Activated CD4-positive, alpha-beta T cell treated with anti-CD3 and anti-CD28 coated beads, Interleukin-2, amount 50 U/mL, for 1 hour (primary cell): ENCODE data around the gene CFAP157.

ENCODE experiments used
- DNase-seq: peaks from one replicate; pipeline ENCODE4 v3.0.0-alpha.2; 2020

Gene CFAP157

DNA sequence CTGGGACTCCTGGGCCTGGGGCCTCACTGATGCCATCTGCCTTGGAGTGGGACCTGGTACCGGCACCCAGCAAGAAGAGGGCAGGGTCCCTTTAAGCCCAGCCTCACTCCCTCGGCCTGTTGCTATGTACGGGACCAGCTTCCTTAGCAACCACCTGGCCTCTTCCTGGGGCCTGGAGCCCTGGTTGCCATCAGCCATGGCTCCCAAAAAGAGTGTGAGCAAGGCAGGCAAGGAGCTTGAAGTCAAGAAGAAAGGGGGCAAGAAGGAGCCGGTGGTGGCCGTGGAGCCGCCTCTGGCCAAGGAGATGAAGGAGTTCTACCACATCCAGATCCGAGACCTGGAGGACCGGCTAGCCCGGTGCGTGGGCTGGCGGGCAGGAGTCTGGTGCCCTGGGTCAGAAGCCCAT is at the start of gene CFAP157:
Gene CFAP157 (plus strand): TSS at position 153 of the 406 bp plus-strand sequence. CDS start 44 bp downstream, at position 197.
- no peak for DNase-seq

DNA sequence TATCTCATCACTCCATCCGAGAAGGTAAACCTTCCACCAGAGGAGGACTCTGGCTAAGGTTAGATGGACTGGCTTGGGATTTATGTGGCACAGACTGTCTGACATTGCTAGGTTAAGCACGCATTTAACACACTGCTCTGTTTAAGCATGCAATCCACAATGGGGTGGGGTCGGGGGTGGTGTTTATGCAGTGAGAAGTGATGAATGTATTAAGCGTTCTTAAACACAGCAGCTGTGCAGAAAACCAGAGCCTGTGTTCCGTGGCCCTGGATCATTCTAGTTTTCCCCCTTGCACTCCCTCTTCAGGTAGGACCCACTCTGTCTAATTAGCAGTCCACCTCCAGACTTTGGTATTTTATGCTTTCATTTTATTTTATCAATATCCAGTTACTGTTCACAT is 48.4 kb upstream of the CFAP157 start:
- no peak for DNase-seq

DNA sequence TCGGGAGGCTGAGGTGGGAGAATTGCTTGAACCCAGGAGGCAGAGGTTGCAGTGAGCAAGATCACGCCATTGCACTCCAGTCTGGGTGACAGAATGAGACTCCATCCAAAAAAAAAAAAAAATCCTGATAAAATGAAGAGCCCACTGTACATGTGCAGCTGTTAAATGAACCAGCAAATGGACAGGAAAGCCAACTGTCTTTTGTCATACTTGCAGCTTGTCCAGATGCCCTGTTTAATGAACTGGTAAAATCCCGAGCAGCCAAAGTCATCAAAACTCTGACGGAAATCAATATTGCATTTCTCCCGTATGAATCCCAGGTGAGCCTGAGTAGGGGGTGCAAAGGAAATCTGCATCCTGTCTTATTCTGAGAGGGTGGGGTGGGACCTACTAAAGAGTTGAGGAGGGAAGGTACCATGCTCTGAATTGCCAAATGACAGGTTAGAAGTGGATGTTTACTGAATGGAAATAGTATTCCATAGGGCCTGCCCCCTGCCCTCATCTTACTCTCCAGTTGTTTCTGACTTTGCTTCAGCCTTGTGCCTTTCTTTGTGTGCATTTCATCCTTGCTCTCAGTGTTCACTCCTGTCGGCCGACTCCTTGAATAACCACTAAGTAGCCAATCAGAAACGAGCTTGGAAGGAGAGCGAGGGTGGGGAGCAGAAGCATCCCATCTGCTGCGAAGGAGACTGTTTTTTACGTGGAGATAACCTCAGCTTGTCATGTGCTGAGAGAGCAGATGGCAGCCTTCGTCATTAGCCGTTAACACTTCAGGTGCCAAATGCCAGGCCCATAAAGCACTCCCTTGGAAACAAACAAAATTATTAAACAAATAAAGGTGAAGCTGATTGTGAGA is 45.7 kb upstream of the CFAP157 start:
- DNase-seq: no peak

DNA sequence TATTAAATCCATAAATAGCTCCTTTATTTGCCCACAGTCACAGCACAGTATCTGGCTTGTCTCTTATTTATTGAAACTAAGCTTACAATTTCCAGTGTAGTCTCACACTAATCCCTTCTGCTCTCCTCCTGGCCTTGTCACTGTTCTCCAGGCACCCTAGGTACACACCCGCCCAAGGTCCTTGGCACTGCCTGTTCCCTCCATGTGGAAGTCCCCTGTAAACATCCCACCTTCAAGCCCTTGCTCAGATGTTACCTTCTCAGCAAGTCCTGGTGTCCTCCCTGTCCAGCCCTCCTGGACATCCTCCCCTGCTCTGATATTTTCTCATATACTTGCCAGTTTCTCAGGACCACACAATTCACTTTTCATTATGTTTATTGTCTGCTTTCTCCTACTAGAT is 44.2 kb upstream of the CFAP157 start:
- no peak for DNase-seq

DNA sequence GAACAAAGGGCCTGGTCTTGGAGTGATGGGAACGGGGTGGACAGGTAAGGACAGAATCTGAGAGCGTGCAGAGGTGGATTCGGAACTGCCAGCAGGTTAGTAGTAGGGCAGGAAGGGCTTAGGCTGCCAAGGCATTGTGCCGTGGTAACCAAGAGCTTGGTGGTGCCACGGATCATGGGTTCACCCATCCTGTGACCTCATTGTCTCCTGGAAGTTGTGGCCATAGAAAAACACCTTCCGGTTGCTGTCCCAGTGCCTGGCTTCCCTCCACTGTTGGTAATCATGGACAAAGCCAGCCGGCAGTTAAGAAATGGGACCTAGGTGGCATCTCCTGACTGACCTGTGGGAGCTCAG is 42.5 kb upstream of the CFAP157 start:
- no peak for DNase-seq

DNA sequence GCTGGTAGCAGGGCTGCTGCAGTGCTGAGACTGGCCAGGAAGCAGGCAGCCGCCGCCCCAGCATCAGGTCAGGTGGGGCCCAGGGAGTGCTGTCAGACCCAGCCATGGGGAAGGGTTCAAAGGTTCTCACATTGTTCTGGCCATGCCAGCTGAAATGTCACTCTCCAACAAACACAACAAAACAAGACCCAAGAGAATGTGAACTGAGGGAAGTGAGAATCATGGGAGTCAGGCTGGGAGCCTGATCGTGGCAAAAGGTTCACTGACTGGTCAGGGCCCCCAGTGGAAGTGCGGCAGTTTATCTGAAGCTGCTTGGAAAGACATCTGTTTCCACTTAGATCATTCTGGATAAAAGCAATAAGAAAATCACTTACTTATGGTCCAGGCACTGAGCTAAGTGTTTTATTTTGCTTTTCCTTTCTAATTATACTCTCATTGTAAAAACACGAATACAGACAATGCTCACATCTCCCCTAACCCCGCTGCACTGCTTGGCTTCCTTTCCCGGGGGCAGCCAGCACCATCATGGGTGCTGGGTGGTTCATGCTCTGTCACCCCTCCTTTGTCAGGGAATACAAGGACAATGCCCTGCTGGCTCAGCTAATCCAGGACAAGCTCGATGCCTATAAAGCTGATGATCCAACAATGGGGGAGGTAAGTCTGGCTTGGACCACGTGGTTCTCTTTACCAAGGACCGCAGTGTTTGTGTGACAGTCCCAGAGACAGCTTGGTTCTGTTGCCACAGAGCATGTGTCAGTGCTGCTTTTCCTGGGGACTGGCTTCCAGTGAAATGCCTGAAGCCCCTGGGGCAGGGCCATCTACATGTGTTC is 41.9 kb upstream of the CFAP157 start:
- DNase-seq: no peak

DNA sequence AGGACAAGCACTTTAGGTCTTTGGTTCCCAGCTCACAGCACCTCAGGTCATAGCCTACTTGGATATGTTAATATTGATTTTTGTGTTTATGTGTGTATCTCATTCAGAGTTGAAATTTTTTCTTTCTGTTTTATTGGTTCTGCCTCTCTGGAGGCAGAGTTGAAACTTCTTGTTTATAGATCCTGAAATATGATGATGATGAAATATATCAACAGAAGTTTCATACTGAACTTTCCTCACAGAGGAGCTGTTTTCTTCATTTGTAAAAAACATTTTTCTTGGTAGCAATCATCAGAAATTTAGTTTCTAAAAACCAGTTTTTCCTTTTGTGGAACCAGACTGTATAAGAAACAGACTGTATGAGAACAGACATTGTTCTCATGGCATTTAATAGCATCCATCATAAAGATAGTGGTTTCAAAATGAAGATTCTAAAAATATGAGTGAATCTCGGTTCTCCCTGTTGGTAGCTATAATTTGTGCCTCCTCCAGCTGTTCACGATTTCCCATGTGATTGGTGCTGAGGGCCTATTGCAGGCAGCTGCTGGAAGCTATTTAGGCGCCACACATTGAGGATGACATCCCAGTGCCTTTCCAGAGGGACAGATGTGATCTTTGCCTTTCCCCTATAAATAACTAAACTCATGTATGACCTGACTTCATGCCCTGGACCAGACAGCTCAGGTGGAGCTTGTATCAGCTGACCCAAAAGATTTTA is 39.5 kb upstream of the CFAP157 start:
- DNase-seq: no peak

DNA sequence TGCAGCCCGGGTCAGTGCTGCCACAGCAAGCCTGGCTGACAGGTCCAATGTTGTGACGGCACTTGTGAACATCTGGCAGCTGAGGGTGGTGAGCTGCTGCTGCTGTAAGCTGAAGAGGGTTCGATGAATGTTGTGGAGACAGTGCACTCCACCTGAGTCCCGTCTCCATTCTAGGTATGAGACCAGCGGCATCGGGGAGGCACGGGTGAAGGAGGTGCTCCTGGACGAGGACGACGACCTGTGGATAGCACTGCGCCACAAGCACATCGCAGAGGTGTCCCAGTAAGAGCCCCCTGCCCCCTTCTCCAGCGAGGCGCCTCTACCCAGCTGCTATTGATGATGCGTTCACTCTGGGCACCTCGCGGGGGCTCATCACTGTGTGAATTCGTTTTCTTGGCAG is 38.9 kb upstream of the CFAP157 start:
- DNase-seq: no peak

DNA sequence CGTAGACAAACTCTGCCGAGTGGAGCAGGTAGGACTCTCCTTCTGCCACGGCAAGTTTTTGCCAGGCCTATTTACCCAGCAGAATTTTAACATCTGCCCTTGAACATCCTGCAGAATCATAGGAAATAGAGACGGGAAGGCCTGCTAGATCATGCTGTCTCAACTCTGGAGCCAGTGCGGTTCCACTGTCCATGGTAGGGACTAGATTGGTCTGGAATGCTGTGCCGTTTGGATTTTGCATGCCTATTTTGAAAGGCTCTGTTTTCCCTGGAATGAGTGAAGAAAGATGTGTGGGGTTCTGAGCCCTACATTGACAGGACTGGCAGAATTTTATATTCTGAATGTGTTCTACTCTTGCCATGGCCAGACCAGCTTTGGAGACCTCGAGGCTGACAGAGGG is 33.6 kb upstream of the CFAP157 start:
- DNase-seq: no peak

DNA sequence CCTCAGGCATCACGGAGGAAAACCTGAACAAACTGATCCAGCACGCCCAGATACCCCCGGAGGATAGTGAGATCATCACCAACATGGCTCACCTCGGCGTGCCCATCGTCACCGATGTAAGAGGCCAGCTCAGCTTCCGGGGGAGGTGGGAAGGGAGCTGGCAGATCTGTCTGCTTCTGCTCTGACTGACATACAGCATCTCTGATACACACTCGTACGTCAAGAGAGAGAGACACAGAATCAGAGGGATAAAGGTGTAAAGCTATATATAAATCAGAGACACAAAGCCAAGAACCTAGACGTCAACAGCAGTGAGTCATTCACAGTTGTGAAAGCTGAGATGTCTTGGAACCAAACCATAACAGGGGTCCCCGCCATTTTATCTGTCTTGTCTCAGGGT is 30.1 kb upstream of the CFAP157 start:
- no peak for DNase-seq

DNA sequence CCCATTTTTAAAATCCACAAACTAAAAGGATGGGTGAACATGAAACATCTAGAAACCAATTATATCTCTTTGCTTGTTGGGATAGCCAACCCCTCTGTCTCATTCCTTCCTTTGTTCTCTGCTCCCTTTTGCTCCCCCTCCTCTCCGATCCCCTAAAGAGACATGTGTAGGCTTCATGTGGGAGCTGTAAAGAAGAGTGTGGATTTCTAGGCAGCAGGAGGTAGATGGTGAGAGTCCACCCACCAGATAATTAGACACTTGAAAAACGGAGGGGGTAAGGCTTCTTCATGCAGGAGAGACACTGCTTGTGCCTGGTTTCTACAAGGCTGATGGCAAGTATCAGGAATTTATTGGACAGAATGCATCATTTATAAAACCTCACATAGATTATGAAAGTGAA is 27.3 kb upstream of the CFAP157 start:
- no peak for DNase-seq

DNA sequence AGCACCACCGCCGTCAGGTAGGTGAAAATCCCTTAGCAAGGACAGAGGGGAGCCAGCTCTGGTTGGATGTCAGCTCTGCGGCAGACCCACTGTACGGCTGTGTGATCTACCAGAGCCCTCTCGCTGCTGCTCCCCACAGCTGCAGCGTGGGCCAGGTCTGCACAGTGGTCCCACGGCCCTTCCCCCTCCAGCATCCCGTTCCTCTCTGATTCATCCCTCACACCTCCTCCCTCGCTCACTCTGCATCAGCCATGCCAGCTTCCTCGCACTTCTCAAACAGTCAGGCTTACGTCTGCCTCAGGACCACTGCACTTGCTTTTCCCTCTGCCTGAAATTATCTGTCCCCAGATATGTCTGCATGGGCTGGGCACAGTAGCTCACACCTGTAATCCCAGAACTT is 26.6 kb upstream of the CFAP157 start:
- no peak for DNase-seq

DNA sequence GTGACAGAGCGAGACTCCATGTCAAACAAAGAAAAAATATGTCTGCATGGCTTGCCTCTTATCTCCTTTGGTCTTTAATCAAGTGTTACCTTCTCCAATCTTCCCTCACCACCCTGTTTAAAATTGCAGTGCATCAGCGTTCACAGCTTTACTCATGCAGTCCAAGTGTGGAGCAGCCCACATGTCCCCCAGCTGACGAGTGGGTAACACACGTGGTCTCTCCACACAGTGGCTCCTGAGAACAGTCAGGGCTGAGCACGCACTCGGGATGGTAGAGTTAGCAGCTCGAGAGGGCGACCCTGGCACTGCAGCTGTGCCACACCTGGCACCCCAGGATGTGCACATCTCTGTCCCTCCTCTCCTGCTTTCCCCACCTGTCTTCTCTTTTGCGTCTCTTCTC is 25.9 kb upstream of the CFAP157 start:
- no peak for DNase-seq

DNA sequence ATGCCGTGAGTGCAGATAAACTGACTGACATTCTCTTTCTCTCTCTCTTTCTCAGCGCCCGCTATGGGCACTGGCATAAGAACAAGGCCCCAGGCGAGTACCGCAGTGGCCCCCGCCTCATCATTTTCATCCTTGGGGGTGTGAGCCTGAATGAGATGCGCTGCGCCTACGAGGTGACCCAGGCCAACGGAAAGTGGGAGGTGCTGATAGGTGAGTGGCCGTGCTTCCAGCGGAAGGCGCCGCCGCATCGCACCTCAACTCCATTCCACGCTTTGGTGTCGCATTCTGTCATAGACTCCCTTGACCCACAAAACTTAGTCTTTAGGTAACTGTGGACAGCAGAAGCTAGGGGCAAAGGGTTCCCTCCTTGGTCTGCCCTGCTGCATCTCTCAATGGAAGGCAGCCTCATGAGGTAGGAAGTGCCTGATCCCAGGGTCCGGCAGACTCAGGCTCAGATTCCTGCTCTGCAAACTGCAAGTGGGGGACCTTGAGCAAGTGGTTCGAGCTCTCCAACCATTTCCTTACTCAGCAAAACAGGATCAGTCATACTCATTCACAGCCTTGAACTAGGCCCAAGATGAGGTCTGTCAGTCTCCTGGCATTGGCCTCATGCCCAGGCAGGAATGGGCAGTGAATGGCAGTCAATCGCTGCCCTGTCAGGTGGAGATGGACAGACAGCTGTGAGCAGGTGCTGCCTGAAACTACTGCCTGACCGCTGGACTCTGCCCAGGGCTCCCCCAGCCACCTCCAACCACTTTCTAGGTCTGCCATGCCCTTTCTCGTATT is 24.2 kb upstream of the CFAP157 start:
- no peak for DNase-seq

DNA sequence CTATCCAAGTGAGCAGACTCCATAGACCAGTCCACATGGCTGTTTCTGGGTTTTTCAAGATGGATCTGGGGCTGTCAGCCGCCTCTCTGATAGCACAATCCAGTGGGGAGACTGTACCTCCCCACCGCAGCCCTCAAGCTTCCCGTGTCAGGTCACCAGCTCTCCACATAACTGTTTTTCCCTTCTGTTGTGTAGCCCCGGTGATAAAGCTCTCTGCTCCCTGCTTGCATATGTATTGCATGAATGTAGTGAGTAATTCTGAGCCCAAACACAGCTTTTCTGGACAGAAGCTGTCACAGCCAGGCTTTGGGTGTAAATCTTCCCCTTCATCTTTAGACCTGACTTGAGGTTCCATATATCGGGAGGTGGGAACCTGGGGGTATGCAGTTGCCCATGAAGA is 23.1 kb upstream of the CFAP157 start:
- no peak for DNase-seq

DNA sequence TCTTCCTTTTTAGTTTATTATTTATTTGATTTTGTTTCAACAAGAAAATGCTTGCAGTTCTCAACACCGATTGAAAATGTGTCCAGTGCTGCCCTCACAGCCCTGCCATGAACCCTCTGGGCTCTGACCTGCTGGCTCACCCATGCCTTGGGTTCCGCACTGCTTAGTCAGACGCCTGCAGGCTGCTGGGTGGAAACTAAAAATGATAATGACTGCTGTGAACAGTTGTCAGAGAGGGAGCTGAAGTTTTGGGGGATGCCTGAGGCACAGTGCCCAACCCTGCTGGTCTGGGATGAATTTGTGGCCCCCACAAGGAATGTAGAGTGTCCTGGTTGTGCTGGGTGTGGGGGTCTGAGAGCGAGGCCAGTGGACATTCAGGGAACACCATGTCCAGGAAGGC is 22.2 kb upstream of the CFAP157 start:
- no peak for DNase-seq

DNA sequence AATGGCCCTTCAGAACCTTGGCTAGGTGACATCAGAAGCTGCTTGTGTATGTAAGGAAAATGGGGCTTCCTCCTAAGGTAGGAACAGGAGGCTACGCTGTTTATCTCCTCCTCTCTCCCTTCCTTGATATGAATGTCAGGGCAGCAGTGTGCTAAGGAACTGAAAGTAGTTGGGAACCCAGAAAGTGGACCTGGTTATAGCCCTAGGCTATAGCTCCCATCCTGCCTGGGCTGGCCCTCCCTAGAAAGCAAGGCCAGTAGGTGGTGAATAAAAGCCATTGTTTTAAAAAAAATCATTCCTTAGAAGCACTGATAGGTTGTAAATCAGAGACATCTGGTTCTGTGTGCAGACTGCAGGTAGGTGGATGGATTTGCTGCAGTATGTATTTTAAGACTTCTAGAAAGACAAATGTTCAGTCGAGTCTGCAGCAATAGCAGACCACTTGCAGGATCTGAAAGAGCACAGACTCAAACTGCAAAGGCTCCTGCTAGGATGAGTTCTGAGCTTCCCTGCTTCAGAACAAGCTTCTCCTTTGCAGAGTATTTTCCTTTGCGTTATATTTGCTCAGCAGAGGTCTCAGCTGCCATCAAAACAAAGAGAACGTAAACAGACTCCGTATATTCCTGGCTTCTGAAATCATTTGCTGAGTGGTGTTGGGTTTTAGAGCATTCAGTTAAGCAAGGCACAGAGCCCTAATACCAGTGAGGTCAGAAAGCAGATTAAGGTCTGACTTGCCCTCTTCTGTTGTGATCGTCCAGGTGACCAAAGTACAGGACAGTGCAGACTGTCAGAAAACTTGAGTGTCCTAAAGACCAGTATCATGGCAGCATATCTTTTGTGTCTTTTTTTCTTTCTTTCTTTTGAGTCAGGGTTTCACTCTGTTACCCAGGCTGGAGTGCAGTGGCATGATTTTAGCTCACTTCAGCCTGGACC is 20.1 kb upstream of the CFAP157 start:
- DNase-seq: no peak

DNA sequence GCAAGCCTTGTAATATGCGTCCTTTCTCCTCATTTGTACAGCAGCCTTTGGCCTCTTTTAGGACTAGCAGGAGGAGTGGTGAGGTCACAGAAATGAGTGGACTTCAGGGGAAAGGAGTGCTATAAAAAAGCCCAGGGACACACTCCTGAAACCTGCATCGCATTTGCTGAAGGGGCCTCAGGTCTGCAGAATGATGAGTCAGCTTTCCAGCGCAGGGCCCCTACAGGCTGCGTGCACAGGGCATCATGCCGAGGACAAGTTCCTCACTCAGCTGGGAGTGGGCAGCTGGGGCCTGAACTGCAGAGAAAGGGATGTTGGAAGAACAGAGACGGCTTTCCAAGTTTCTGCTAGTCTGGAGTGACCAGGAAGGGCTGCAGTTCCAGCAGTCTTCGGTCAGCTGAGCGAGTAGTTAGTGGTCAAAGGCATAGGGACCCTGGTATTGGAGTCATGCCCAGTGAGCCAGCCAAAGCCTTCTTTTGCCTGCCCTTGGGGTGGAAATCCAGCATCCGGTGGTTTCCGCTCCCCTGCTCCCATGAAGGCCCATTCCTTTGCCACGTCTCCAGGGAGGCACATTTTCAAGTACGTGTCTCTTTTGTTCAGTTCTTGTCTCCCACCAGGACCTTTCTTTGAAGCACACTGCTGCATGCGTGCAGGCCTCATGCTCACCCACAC is 17.3 kb upstream of the CFAP157 start:
- no peak for DNase-seq

DNA sequence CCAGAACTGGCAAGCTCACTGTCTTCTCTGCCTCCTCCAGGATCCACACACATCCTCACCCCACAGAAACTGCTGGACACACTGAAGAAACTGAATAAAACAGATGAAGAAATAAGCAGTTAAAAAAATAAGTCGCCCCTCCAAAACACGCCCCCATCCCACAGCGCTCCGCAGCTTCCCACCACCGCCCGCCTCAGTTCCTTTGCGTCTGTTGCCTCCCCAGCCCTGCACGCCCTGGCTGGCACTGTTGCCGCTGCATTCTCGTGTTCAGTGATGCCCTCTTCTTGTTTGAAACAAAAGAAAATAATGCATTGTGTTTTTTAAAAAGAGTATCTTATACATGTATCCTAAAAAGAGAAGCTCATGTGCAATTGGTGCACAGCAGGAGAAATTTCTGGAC is 16.1 kb upstream of the CFAP157 start:
- no peak for DNase-seq

DNA sequence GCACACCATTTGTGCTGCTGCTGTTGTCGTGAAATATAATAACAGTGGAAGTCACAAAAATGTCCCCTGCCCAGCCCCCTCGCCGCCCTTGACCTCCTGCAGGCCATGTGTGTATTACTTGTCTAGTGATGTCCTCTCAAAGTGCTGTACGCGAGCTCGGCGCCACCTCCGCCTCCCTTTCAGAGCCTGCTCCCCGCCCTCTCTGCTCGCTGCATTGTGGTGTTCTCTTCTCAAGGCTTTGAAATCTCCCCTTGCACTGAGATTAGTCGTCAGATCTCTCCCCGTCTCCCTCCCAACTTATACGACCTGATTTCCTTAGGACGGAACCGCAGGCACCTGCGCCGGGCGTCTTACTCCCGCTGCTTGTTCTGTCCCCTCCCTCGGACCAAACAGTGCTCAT is 14.7 kb upstream of the CFAP157 start:
- no peak for DNase-seq

DNA sequence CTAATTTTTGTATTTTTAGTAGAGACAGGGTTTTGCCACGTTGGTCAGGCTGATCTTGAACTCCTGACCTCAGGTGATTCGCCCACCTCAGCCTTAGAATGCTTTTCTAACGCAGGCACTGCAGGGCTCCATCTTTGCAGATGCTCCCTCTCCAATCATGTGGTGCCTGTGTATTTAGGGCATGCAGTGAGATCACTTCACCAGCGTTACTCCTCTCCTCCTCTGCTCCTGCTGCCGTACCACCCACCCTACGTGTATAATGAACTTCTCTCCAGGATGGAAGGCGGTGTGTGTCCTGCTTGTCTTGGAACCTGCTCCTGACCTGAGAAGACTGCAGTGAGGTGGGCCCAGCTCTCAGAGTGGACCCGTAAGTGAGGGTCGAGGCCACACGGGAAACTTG is 13.6 kb upstream of the CFAP157 start:
- no peak for DNase-seq
